A549 (cell line): Measurements from ENCODE around the gene WDR72.

Experiments
- CHD4 ChIP-seq: fragments of 200-600 bp; sonication (generic); IDR thresholded peaks from 2 replicates; pipeline ENCODE4 v1.6.1; 2016; ENCODE audit warnings: antibody characterized with exemption, mild to moderate bottlenecking, borderline replicate concordance
- JUN ChIP-seq, 2 experiments: fragments of >200 bp; sonication (Bioruptor Twin); formaldehyde crosslinking; IDR thresholded peaks; 2 replicates in 1 of 2; 3 replicates in 1 of 2; pipeline ENCODE4 v1.6.1; 2016 to 2017
- POLR2A ChIP-seq: IDR thresholded peaks from 2 replicates; pipeline ENCODE4 v1.6.1; 2012; ENCODE audit warnings: mild to moderate bottlenecking, low read length
- RARB ChIP-seq: fragments of 250-450 bp; sonication (Bioruptor Pico); IDR thresholded peaks from 2 replicates; pipeline ENCODE4 v1.8.0; 2021; ENCODE audit warnings: mild to moderate bottlenecking, moderate library complexity
- TF ChIP-seq, protein P1 (sequence below): fragments of >200 bp; sonication (Bioruptor Twin); formaldehyde crosslinking; IDR thresholded peaks from 3 replicates; pipeline ENCODE4 v1.5.1; 2016

GRCh38 chr15:53648934-53649333 is 110.5 kb downstream of the WDR72 start:
- no peak for TF ChIP-seq POLR2A
- TF ChIP-seq, protein P1, sequence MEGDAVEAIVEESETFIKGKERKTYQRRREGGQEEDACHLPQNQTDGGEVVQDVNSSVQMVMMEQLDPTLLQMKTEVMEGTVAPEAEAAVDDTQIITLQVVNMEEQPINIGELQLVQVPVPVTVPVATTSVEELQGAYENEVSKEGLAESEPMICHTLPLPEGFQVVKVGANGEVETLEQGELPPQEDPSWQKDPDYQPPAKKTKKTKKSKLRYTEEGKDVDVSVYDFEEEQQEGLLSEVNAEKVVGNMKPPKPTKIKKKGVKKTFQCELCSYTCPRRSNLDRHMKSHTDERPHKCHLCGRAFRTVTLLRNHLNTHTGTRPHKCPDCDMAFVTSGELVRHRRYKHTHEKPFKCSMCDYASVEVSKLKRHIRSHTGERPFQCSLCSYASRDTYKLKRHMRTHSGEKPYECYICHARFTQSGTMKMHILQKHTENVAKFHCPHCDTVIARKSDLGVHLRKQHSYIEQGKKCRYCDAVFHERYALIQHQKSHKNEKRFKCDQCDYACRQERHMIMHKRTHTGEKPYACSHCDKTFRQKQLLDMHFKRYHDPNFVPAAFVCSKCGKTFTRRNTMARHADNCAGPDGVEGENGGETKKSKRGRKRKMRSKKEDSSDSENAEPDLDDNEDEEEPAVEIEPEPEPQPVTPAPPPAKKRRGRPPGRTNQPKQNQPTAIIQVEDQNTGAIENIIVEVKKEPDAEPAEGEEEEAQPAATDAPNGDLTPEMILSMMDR, result no peak
- no peak for TF ChIP-seq CHD4
- TF ChIP-seq RARB (CRISPR knock-in tag), result no peak
- no peak for TF ChIP-seq JUN (IDR thresholded peaks at IDR 0.05)
